SK-N-SH treated with all-trans-retinoic acid at 6 μM for 48 hours (cell line): Measurements from ENCODE around the gene BPHL.
"Not testable (repeated sequence)": the region's sequence is repeated elsewhere in the genome, so short reads cannot be mapped to it uniquely, and the experiment has no call there.

Source experiments
- ATAC-seq: fragments of 200-7000 bp; cut with Tn5 transposase; 3 replicates; pipeline ENCODE4 v1.9.1; 2020; ENCODE audit warnings: mild to moderate bottlenecking, moderate library complexity
- ARNTL ChIP-seq: fragments of 450-650 bp; formaldehyde crosslinking; IDR thresholded peaks from 2 replicates; pipeline ENCODE4 v1.5.0; 2020; ENCODE audit warnings: low read depth, mild to moderate bottlenecking, moderate library complexity, borderline replicate concordance
- BACH2 ChIP-seq: fragments of 250-450 bp; sonication (Bioruptor Pico); IDR thresholded peaks from 2 replicates; pipeline ENCODE4 v1.9.0; 2021; ENCODE audit warnings: mild to moderate bottlenecking, borderline replicate concordance
- CREB5 ChIP-seq: fragments of 250-450 bp; sonication (Bioruptor Pico); IDR thresholded peaks from 2 replicates; pipeline ENCODE4 v1.5.1; 2020; ENCODE audit warnings: low read depth, mild to moderate bottlenecking, moderate library complexity
- CSDC2 ChIP-seq: fragments of 250-450 bp; sonication (Bioruptor Pico); IDR thresholded peaks from 2 replicates; pipeline ENCODE4 v1.5.0; 2020; ENCODE audit warnings: mild to moderate bottlenecking, moderate library complexity
- CSRNP3 ChIP-seq: fragments of 250-450 bp; sonication (Bioruptor Pico); IDR thresholded peaks from 2 replicates; pipeline ENCODE4 v1.5.1; 2021; ENCODE audit warnings: mild to moderate bottlenecking, moderate library complexity
- ESRRG ChIP-seq: fragments of 250-450 bp; sonication (Bioruptor Pico); IDR thresholded peaks from 2 replicates; pipeline ENCODE4 v1.6.1; 2021; ENCODE audit warnings: mild to moderate bottlenecking
- ISL1 ChIP-seq: fragments of 250-450 bp; sonication (Bioruptor Pico); IDR thresholded peaks from 2 replicates; pipeline ENCODE4 v2.1.2; 2022; ENCODE audit warnings: mild to moderate bottlenecking, moderate library complexity
- OSR1 ChIP-seq: fragments of 250-450 bp; sonication (Bioruptor Pico); IDR thresholded peaks from 2 replicates; pipeline ENCODE4 v1.8.0; 2022; ENCODE audit warnings: moderate library complexity, mild to moderate bottlenecking, inconsistent platforms
- POU6F1 ChIP-seq: fragments of 250-450 bp; sonication (Bioruptor Pico); IDR thresholded peaks from 2 replicates; pipeline ENCODE4 v1.8.0; 2021; ENCODE audit warnings: low read depth, mild to moderate bottlenecking, moderate library complexity, borderline replicate concordance
- RARB ChIP-seq: fragments of 250-450 bp; sonication (Bioruptor Pico); IDR thresholded peaks from 2 replicates; pipeline ENCODE4 v1.8.0; 2021; ENCODE audit warnings: mild to moderate bottlenecking, moderate library complexity
- SNAI2 ChIP-seq: fragments of 250-450 bp; sonication (Bioruptor Pico); IDR thresholded peaks from 2 replicates; pipeline ENCODE4 v1.5.0; 2020; ENCODE audit warnings: mild to moderate bottlenecking, moderate library complexity
- TCF4 ChIP-seq: fragments of 250-450 bp; sonication (Bioruptor Pico); IDR thresholded peaks from 2 replicates; pipeline ENCODE4 v1.8.0; 2021; ENCODE audit warnings: mild to moderate bottlenecking, moderate library complexity, borderline replicate concordance
- TOX ChIP-seq: fragments of 250-450 bp; sonication (Bioruptor Pico); IDR thresholded peaks from 2 replicates; pipeline ENCODE4 v1.8.0; 2021; ENCODE audit warnings: mild to moderate bottlenecking, moderate library complexity, borderline replicate concordance
- ZC3H10 ChIP-seq: fragments of 250-450 bp; sonication (Bioruptor Pico); IDR thresholded peaks from 2 replicates; pipeline ENCODE4 v1.5.1; 2021; ENCODE audit warnings: mild to moderate bottlenecking, moderate library complexity
- ZFP3 ChIP-seq: fragments of 250-450 bp; sonication (Bioruptor Pico); IDR thresholded peaks from 2 replicates; pipeline ENCODE4 v1.5.0; 2020; ENCODE audit warnings: mild to moderate bottlenecking, moderate library complexity
- ZFP30 ChIP-seq: fragments of 450-650 bp; formaldehyde crosslinking; IDR thresholded peaks from 2 replicates; pipeline ENCODE4 v1.5.0; 2022; ENCODE audit warnings: mild to moderate bottlenecking, moderate library complexity
- ZNF565 ChIP-seq: fragments of 450-650 bp; formaldehyde crosslinking; conservative IDR thresholded peaks from 2 replicates; pipeline ENCODE4 v1.5.0; 2020; ENCODE audit warnings: low read depth, mild to moderate bottlenecking, moderate library complexity
- ZNF70 ChIP-seq: fragments of 450-650 bp; formaldehyde crosslinking; IDR thresholded peaks from 2 replicates; pipeline ENCODE4 v1.5.0; 2020; ENCODE audit warnings: mild to moderate bottlenecking, moderate library complexity
- ZNF8 ChIP-seq: fragments of 450-650 bp; formaldehyde crosslinking; IDR thresholded peaks from 2 replicates; pipeline ENCODE4 v1.5.0; 2020; ENCODE audit warnings: mild to moderate bottlenecking, moderate library complexity
- TF ChIP-seq, protein P1 (sequence below): fragments of 250-450 bp; sonication (Bioruptor Pico); IDR thresholded peaks from 2 replicates; pipeline ENCODE4 v1.8.0; 2020; ENCODE audit warnings: mild to moderate bottlenecking, moderate library complexity, borderline replicate concordance
- TF ChIP-seq, protein P2 (sequence below): fragments of 250-450 bp; sonication (Bioruptor Pico); IDR thresholded peaks from 2 replicates; pipeline ENCODE4 v1.5.0; 2020; ENCODE audit warnings: mild to moderate bottlenecking, moderate library complexity

Gene BPHL

GRCh38 chr6:3076320-3076719 is 42.2 kb upstream of the BPHL start:
- TF ChIP-seq TCF4 (CRISPR knock-in tag) (no peak), OSR1 (no peak), ZNF8 (no peak), ARNTL (CRISPR knock-in tag) (no peak), CSDC2 (CRISPR knock-in tag) (no peak), POU6F1 (no peak), ZFP3 (CRISPR knock-in tag) (no peak), TOX (CRISPR knock-in tag) (no peak), RARB (no peak), ZNF70 (CRISPR knock-in tag) (no peak), CSRNP3 (no peak), SNAI2 (CRISPR knock-in tag) (no peak), CREB5 (CRISPR knock-in tag) (no peak), ESRRG (CRISPR knock-in tag) (no peak), ZFP30 (CRISPR knock-in tag) (no peak), BACH2 (CRISPR knock-in tag) (no peak), ISL1 (CRISPR knock-in tag) (no peak), ZC3H10 (CRISPR knock-in tag) (no peak)
- TF ChIP-seq, protein P1, sequence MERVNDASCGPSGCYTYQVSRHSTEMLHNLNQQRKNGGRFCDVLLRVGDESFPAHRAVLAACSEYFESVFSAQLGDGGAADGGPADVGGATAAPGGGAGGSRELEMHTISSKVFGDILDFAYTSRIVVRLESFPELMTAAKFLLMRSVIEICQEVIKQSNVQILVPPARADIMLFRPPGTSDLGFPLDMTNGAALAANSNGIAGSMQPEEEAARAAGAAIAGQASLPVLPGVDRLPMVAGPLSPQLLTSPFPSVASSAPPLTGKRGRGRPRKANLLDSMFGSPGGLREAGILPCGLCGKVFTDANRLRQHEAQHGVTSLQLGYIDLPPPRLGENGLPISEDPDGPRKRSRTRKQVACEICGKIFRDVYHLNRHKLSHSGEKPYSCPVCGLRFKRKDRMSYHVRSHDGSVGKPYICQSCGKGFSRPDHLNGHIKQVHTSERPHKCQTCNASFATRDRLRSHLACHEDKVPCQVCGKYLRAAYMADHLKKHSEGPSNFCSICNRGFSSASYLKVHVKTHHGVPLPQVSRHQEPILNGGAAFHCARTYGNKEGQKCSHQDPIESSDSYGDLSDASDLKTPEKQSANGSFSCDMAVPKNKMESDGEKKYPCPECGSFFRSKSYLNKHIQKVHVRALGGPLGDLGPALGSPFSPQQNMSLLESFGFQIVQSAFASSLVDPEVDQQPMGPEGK (CRISPR knock-in tag), result no peak
- TF ChIP-seq, protein P2, sequence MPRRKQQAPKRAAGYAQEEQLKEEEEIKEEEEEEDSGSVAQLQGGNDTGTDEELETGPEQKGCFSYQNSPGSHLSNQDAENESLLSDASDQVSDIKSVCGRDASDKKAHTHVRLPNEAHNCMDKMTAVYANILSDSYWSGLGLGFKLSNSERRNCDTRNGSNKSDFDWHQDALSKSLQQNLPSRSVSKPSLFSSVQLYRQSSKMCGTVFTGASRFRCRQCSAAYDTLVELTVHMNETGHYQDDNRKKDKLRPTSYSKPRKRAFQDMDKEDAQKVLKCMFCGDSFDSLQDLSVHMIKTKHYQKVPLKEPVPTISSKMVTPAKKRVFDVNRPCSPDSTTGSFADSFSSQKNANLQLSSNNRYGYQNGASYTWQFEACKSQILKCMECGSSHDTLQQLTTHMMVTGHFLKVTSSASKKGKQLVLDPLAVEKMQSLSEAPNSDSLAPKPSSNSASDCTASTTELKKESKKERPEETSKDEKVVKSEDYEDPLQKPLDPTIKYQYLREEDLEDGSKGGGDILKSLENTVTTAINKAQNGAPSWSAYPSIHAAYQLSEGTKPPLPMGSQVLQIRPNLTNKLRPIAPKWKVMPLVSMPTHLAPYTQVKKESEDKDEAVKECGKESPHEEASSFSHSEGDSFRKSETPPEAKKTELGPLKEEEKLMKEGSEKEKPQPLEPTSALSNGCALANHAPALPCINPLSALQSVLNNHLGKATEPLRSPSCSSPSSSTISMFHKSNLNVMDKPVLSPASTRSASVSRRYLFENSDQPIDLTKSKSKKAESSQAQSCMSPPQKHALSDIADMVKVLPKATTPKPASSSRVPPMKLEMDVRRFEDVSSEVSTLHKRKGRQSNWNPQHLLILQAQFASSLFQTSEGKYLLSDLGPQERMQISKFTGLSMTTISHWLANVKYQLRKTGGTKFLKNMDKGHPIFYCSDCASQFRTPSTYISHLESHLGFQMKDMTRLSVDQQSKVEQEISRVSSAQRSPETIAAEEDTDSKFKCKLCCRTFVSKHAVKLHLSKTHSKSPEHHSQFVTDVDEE (CRISPR knock-in tag), result no peak
- ATAC-seq, result no peak

DNA sequence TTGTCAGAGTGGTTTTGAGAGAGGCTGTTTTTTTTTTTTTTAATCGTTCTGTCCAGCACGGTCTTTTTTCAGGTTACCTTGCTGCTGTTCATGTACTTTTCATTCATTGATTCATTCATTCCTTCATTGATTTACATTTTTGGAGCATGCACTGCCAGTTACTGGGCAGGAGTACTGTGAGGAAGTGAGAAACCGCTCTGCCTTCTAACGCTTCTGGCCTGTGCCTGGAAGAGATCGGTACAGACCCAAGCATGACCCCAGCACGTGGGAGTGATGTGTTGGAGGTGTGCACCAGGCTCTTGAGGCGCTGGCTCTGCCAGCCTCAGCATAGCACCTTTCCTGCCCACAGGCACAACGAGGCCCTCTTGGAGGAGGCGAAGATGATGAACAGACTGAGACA is 41.1 kb upstream of the BPHL start:
- TF ChIP-seq BACH2 (CRISPR knock-in tag) (no peak), ZFP30 (CRISPR knock-in tag) (no peak), SNAI2 (CRISPR knock-in tag) (no peak), ZNF8 (no peak), ARNTL (CRISPR knock-in tag) (no peak), ZNF565 (CRISPR knock-in tag) (no peak), CSRNP3 (no peak), POU6F1 (no peak), RARB (no peak)
- TF ChIP-seq, protein P1 (CRISPR knock-in tag), result no peak
- TF ChIP-seq, protein P2 (CRISPR knock-in tag), result no peak
- ATAC-seq, result no peak

- not testable (repeated sequence) for ATAC-seq
Measured at GRCh38 chr6:3078952-3079351, 39.6 kb upstream of the BPHL start.
